ENCODE measurements around the gene PTPRM. TPM values are rescaled to one million over a fixed set of nuclear protein-coding genes. Genes with fewer than 3 reads are reported as not detected.
"Not testable (repeated sequence)": the region's sequence is repeated elsewhere in the genome, so short reads cannot be mapped to it uniquely, and the experiment has no call there.

Gene PTPRM
- total RNA-seq, 1 experiment from 2014 or later: not detected

- DNase-seq (ENCODE audit: low spot score): no peak
- no peaks in the 10 kb centered on the region for H3K4me1 ChIP-seq (ENCODE audit: insufficient read depth, low read length, poor library complexity, severe bottlenecking)
- no peak overlapping the region for H3K27ac ChIP-seq (ENCODE audit: low read depth, low read length, poor library complexity, severe bottlenecking)
- H3K9me3 ChIP-seq (ENCODE audit: low read depth, low read length, poor library complexity, severe bottlenecking): peaks cover 16% of the 10 kb centered on the region
- ChIA-PET CTCF (no interaction called here), POLR2A (ENCODE audit: low non-redundant PET) (no interaction called here)
- intact Hi-C loops (cut with micrococcal nuclease; ENCODE audit: unreplicated experiment): no loop called here
- no peaks in the 10 kb centered on the region for H3K36me3 ChIP-seq (ENCODE audit: insufficient read depth, low read length, poor library complexity, severe bottlenecking)
- no peak overlapping the region for H3K4me3 ChIP-seq (ENCODE audit: low read depth, low read length, poor library complexity, severe bottlenecking)
- TF ChIP-seq CTCF (conservative IDR thresholded peaks at IDR 0.05; ENCODE audit: low read depth, low read length) (no peak), EZH2 (IDR thresholded peaks at IDR 0.05; ENCODE audit: borderline replicate concordance, low read depth, low read length, poor library complexity, severe bottlenecking) (no peak)
- BruUV-seq (replicated peaks): no TSS peak
- H3K27me3 ChIP-seq (replicated peaks; ENCODE audit: insufficient read depth, low read depth, low read length, poor library complexity): no peaks in the 10 kb centered on the region
Observed at GRCh38 chr18:7733642-7734041, 166.5 kb downstream of the PTPRM start.

- intact Hi-C loops (cut with micrococcal nuclease; ENCODE audit: unreplicated experiment): no loop called here
- Histone ChIP-seq H3K27me3 (replicated peaks; ENCODE audit: insufficient read depth, low read depth, low read length, poor library complexity) (no peaks in the 10 kb centered on the region), H3K4me3 (ENCODE audit: low read depth, low read length, poor library complexity, severe bottlenecking) (no peak overlapping the region), H3K27ac (ENCODE audit: low read depth, low read length, poor library complexity, severe bottlenecking) (no peak overlapping the region), H3K4me1 (ENCODE audit: insufficient read depth, low read length, poor library complexity, severe bottlenecking) (no peaks in the 10 kb centered on the region), H3K9me3 (ENCODE audit: low read depth, low read length, poor library complexity, severe bottlenecking) (peaks cover 14% of the 10 kb centered on the region), H3K36me3 (ENCODE audit: insufficient read depth, low read length, poor library complexity, severe bottlenecking) (no peaks in the 10 kb centered on the region)
- ChIA-PET POLR2A (ENCODE audit: low non-redundant PET) (no interaction called here), CTCF (no interaction called here)
- TF ChIP-seq CTCF (conservative IDR thresholded peaks at IDR 0.05; ENCODE audit: low read depth, low read length) (no peak), EZH2 (IDR thresholded peaks at IDR 0.05; ENCODE audit: borderline replicate concordance, low read depth, low read length, poor library complexity, severe bottlenecking) (no peak)
- DNase-seq (ENCODE audit: low spot score): no peak
- no TSS peak for BruUV-seq (replicated peaks)
Observed at GRCh38 chr18:7735196-7735595, 168.1 kb downstream of the PTPRM start.

- Histone ChIP-seq H3K27ac (ENCODE audit: low read depth, low read length, poor library complexity, severe bottlenecking) (no peak overlapping the region), H3K27me3 (replicated peaks; ENCODE audit: insufficient read depth, low read depth, low read length, poor library complexity) (no peaks in the 10 kb centered on the region), H3K4me3 (ENCODE audit: low read depth, low read length, poor library complexity, severe bottlenecking) (no peak overlapping the region), H3K9me3 (ENCODE audit: low read depth, low read length, poor library complexity, severe bottlenecking) (peaks cover 14% of the 10 kb centered on the region), H3K36me3 (ENCODE audit: insufficient read depth, low read length, poor library complexity, severe bottlenecking) (no peaks in the 10 kb centered on the region), H3K4me1 (ENCODE audit: insufficient read depth, low read length, poor library complexity, severe bottlenecking) (no peaks in the 10 kb centered on the region)
- TF ChIP-seq EZH2 (IDR thresholded peaks at IDR 0.05; ENCODE audit: borderline replicate concordance, low read depth, low read length, poor library complexity, severe bottlenecking) (no peak), CTCF (conservative IDR thresholded peaks at IDR 0.05; ENCODE audit: low read depth, low read length) (no peak)
- ChIA-PET CTCF (no interaction called here), POLR2A (ENCODE audit: low non-redundant PET) (no interaction called here)
- no peak for DNase-seq (ENCODE audit: low spot score)
- intact Hi-C loops (cut with micrococcal nuclease; ENCODE audit: unreplicated experiment): no loop called here
- no TSS peak for BruUV-seq (replicated peaks)
Observed at GRCh38 chr18:7735626-7736175, 168.6 kb downstream of the PTPRM start.

- DNase-seq (ENCODE audit: low spot score); intact Hi-C loops (cut with micrococcal nuclease; ENCODE audit: unreplicated experiment); H3K36me3 ChIP-seq (ENCODE audit: insufficient read depth, low read length, poor library complexity, severe bottlenecking); H3K4me3 ChIP-seq (ENCODE audit: low read depth, low read length, poor library complexity, severe bottlenecking); BruUV-seq (replicated peaks); H3K4me1 ChIP-seq (ENCODE audit: insufficient read depth, low read length, poor library complexity, severe bottlenecking); CTCF ChIA-PET; POLR2A ChIA-PET (ENCODE audit: low non-redundant PET); H3K27me3 ChIP-seq (replicated peaks; ENCODE audit: insufficient read depth, low read depth, low read length, poor library complexity); H3K27ac ChIP-seq (ENCODE audit: low read depth, low read length, poor library complexity, severe bottlenecking): not testable (repeated sequence)
- peaks cover 12% of the 10 kb centered on the region for H3K9me3 ChIP-seq (ENCODE audit: low read depth, low read length, poor library complexity, severe bottlenecking)
Observed at GRCh38 chr18:7736526-7736925, 169.4 kb downstream of the PTPRM start.
